HG02642 (cell line): Measurements from ENCODE around the gene ZNF587.
"Not testable (repeated sequence)": the region's sequence is repeated elsewhere in the genome, so short reads cannot be mapped to it uniquely, and the experiment has no call there.

Experiments
- ATAC-seq: cut with Tn5 transposase; IDR thresholded peaks from one replicate; pipeline ENCODE4 v1.9.1; 2021; ENCODE audit warnings: mild to moderate bottlenecking; ENCODE audit not compliant: unreplicated experiment, poor library complexity

The ZNF587 gene

GRCh38 chr19:57821095-57821494 lies 28.6 kb upstream of the ZNF587 start:
- not testable (repeated sequence) for ATAC-seq

DNA sequence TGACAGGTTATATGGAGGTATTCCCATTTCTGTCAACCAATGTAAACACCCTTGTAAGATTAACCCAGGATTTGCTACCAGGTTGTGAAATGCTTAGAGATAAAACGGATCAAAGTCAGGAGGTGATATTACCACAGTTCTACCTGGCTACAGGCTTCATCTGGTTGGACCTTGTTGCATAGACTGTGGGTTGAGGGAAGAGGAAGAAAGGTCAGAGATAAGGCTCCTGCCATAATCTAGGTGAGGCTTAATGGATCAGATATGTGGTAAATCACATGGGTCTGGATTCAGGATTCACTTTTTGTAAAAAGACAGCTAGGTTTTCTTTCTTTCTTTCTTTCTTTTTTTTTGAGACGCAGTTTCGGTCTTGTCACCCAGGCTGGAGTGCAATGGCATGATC lies 28.2 kb upstream of the ZNF587 start:
- not testable (repeated sequence) for ATAC-seq

GRCh38 chr19:57823155-57823554 lies 26.5 kb upstream of the ZNF587 start:
- ATAC-seq = not testable (repeated sequence)

- not testable (repeated sequence) for ATAC-seq
These were observed 26.1 kb upstream of the ZNF587 start for GRCh38 chr19:57823608-57824007.

DNA sequence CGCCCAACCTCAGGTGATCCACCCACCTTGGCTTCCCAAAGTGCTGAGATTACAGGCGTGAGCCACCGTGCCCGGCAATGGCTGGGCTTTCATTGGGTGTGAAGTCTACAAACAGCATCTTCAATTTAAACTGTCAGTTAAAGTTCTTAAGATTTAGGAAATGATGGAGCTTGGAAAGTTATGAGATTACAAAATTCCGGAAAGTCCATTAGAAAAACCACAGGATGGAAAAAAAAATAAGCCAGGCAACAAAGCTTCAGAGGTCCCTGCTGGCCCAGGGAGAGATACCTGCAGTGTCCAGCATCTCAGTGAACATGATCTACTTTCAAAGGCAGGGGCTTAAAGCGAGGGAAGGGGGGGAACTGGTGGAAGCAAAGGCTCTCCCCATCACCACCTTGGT lies 24.1 kb upstream of the ZNF587 start:
- ATAC-seq = no peak

DNA sequence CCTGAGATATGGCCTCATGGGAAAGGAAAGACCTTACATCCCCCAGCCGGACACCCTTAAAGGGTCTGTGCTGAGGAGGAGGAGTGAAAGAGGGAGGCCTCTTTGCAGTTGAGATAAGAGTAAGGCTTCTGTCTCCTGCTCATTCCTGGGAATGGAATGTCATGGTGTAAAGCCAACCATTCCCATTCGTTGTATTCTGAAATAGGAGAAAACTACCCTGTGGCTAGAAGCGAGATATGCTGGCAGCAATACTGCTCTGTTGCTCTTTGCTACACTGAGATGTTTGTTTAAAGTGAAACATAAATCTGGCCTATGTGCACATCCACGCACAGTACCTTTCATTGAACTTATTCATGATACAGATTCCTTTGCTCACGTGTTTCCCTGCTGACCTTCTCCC lies 20.3 kb upstream of the ZNF587 start:
- ATAC-seq = no peak

- no peak for ATAC-seq
These were observed 19.5 kb upstream of the ZNF587 start, which contains the start of gene ZNF587B for GRCh38 chr19:57830071-57830602. Gene ZNF587B (plus strand): TSS chr19:57830299. CDS start chr19:57830529, 230 bp downstream.

- not testable (repeated sequence) for ATAC-seq
These were observed 12.7 kb upstream of the ZNF587 start for GRCh38 chr19:57836991-57837390.

- not testable (repeated sequence) for ATAC-seq
These were observed 11.0 kb upstream of the ZNF587 start for GRCh38 chr19:57838622-57839191.

DNA sequence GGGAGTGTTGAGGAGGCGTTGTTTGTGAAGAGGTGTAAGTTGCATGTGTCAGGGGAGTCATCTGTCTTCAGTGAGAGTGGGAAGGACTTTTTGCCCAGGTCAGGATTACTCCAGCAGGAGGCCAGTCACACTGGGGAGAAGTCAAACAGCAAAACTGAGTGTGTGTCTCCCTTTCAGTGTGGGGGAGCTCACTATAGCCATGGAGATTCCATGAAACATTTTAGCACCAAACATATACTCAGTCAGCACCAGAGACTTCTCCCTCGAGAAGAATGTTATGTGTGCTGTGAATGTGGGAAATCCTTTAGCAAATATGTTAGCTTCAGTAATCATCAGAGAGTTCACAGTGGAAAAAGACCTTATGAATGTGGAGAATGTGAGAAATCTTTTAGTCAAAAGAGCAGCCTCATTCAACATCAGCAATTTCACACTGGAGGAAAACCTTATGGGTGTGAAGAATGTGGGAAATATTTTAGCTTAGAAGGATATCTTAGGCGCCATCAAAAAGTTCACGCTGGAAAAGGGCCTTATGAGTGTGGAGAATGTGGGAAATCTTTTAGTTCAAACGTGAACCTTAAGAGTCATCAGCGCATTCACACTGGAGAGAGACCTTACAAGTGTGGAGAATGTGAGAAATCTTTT lies 8.4 kb upstream of the ZNF587 start:
- ATAC-seq = no peak

DNA sequence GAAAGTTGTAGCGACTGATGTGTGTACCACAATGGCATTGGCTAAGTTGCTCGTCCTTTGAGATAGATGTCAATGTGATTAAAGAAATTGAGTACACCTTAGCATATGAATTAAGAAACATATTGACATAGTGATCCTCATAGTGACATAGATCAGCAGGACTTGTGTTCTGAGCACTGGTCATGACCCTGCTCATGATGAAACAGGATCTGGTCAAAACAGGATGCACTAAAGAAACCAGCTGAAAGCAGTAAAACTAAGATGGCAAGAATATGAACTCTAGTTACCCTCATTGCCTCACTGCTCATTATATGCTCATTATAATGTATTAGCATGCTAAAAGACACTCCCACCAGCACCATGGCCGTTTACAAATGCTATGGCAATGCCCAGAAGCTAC lies 2.5 kb upstream of the ZNF587 start:
- ATAC-seq = not testable (repeated sequence)

GRCh38 chr19:57849162-57849665 lies 445 bp upstream of the ZNF587 start:
- not testable (repeated sequence) for ATAC-seq

DNA sequence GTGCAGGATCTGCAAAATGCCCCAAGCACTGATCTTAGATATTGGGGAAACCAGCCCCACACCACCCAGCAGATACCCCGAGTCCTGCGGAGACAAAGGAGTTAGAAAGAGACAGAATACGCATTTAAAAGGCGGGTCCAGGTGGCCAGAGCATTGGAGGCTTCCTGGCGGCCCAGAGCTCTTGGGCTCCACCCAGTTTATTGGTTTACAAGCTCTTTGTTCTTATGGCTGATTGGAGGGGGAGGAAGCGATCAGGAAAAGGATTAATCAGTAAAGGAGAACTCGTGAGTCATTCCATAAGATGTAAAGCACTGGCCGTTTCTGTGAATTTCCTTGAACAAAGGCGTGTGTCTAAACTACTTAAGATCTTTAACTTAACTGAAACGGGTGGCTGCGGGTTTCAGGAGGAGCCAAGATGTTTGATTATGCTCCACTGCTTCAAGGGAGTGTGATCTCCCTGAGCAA lies 926 bp downstream of the ZNF587 start:
- ATAC-seq = no peak

- not testable (repeated sequence) for ATAC-seq
These were observed 2.3 kb downstream of the ZNF587 start for GRCh38 chr19:57851812-57852603.

DNA sequence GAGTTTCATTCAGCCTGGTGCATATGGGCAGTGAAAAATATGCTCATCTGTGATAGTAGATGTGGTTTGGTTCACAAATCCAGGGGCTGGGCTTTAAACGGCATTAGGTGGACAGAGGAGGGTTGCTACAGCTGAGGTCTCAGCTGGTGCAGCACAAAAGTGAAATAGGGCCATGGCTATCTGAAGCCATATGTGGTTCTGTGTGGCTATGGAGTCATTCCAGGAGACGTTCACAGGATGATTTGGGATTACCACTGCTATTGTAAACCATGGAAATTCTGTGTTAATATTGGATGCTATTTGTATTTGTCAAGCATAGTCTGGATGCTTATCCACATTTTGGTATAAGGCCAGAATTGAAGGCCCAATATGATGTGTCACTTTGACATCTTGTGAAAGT lies 4.5 kb downstream of the ZNF587 start:
- not testable (repeated sequence) for ATAC-seq

- ATAC-seq = not testable (repeated sequence)
These were observed 12.7 kb downstream of the ZNF587 start for GRCh38 chr19:57862351-57862750.

- ATAC-seq = no peak
These were observed 18.3 kb downstream of the ZNF587 start for GRCh38 chr19:57867868-57868492.

DNA sequence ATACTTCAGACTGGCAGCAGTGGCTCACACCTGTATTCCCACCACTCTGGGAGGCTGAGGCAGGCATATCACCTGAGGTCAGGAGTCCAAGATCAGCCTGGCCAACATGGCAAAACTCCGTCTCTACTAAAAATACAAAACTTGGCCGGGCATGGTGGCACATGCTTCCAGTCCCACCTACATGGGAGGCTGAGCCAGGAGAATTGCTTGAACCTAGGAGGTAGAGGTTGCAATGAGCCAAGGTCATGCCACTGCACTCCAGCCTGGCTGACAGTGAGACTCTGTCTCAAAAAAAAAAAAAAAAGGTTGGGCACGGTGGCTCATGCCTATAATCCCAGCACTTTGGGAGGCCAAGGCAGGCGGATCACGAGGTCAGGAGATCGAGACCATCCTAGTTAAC lies 20.0 kb downstream of the ZNF587 start:
- not testable (repeated sequence) for ATAC-seq

DNA sequence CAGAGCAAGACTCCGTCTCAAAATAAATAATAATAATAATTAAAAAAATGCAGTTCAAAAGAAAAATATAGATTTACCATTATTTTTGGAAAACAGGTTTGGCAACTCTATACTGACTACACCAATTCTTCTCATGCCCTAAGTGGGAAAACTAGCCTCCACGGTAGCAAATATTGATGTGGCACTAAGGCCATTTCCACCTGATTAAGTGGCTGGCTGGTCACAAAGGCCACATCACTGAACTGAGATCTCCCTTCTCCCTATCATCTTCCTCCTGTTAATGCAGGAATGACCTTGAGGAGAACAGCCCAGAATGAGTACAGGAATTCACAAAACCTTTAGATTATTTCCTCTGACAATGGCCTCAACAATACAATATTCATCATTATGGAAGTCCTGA lies 20.6 kb downstream of the ZNF587 start:
- ATAC-seq = no peak

- no peak for ATAC-seq
These were observed 22.8 kb downstream of the ZNF587 start for GRCh38 chr19:57872450-57872849.
